Measurements from ENCODE around the gene DNAJB6.

- TF ChIP-seq CTCF (IDR thresholded peaks at IDR 0.05): no peak
- no peak for TF ChIP-seq EZH2 (IDR thresholded peaks at IDR 0.05)
- no peak for TF ChIP-seq EZH2phosphoT487 (IDR thresholded peaks at IDR 0.05)
These were observed 26.1 kb upstream of the DNAJB6 start for GRCh38 chr7:157310676-157311185.

Measured in neural progenitor cell (in vitro differentiated cells).